ENCODE results near the gene PAM.

DNA sequence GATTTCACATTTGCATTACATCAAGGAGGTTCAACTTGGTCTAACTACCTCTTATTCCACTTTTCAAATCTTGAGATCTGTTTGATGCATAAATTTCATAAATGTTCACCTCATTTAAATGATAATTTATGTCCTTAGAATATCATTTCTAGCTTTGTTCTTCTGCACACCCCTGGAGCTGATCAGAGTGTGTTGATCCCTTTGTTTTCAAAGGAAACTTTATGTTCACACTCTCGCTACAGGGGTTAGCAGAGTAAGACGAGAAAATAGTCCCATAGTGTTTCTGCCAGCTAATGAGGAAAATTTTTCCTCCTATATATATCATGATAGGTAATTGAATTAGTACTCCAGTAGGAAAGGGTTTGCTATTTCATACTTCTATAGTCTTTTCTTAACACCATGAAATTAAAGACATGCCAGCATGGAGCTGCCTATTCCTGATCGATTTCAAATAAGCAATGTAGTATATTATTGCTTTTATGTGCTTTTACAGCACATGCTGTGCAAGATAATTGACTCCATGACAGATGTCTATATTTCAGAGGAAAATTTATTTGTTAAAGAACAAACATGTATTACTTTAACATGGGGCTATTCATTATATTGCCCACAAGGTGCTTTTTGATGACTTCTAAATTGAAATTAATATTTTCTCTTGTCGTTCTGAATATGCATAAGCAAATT lies 4.8 kb upstream of the PAM start:
- TF ChIP-seq, protein P1, sequence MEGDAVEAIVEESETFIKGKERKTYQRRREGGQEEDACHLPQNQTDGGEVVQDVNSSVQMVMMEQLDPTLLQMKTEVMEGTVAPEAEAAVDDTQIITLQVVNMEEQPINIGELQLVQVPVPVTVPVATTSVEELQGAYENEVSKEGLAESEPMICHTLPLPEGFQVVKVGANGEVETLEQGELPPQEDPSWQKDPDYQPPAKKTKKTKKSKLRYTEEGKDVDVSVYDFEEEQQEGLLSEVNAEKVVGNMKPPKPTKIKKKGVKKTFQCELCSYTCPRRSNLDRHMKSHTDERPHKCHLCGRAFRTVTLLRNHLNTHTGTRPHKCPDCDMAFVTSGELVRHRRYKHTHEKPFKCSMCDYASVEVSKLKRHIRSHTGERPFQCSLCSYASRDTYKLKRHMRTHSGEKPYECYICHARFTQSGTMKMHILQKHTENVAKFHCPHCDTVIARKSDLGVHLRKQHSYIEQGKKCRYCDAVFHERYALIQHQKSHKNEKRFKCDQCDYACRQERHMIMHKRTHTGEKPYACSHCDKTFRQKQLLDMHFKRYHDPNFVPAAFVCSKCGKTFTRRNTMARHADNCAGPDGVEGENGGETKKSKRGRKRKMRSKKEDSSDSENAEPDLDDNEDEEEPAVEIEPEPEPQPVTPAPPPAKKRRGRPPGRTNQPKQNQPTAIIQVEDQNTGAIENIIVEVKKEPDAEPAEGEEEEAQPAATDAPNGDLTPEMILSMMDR (IDR thresholded peaks at IDR 0.05): no peak
- TF ChIP-seq POLR2AphosphoS5 (IDR thresholded peaks at IDR 0.05): no peak
- no peak for TF ChIP-seq POLR2A (IDR thresholded peaks at IDR 0.05)
- no peak for TF ChIP-seq EP300 (IDR thresholded peaks at IDR 0.05)
